Mesenchymal stem cell (in vitro differentiated cells and primary cell): ENCODE data around the gene UBE2E2.

ENCODE experiments used
- DNase-seq: peaks from one replicate; pipeline ENCODE4 v3.0.0-alpha.2; 2013
- H2AFZ ChIP-seq: one replicate; pipeline ENCODE4 v1.6.1; 2013; ENCODE audit warnings: low read depth, mild to moderate bottlenecking, control low read depth, inconsistent platforms, low read length, moderate library complexity
- H2AK5ac ChIP-seq: 2 replicates; pipeline ENCODE4 v1.6.1; 2013; ENCODE audit warnings: low read length, moderate library complexity, mild to moderate bottlenecking, inconsistent platforms; ENCODE audit not compliant: severe bottlenecking
- H2BK120ac ChIP-seq: one replicate; pipeline ENCODE4 v1.6.1; 2013; ENCODE audit warnings: low read depth, mild to moderate bottlenecking, inconsistent platforms, low read length, moderate library complexity
- H2BK12ac ChIP-seq, 2 experiments: one replicate each; pipeline ENCODE4 v1.6.1; 2013; ENCODE audit warnings: inconsistent platforms in 2 of 2, low read length in 2 of 2, mild to moderate bottlenecking in 2 of 2, moderate library complexity in 2 of 2, control low read depth in 1 of 2
- H2BK15ac ChIP-seq: one replicate; pipeline ENCODE4 v1.6.1; 2013; ENCODE audit warnings: mild to moderate bottlenecking, low read depth, inconsistent platforms; ENCODE audit not compliant: poor library complexity, severe bottlenecking
- H2BK5ac ChIP-seq: 2 replicates; pipeline ENCODE4 v1.6.1; 2013; ENCODE audit warnings: low read depth, mild to moderate bottlenecking, low read length, control low read depth, inconsistent platforms; ENCODE audit not compliant: poor library complexity, severe bottlenecking
- H3K14ac ChIP-seq, 2 experiments: one replicate each; pipeline ENCODE4 v1.6.1; 2013; ENCODE audit warnings: inconsistent platforms in 2 of 2, low read length in 2 of 2, control low read depth in 1 of 2, mild to moderate bottlenecking in 1 of 2, moderate library complexity in 1 of 2
- H3K18ac ChIP-seq, 2 experiments: one replicate each; pipeline ENCODE4 v1.6.1; 2013; ENCODE audit warnings: inconsistent platforms in 2 of 2, low read length in 2 of 2, control low read depth in 1 of 2, low read depth in 1 of 2, mild to moderate bottlenecking in 1 of 2
- H3K23ac ChIP-seq, 2 experiments: one replicate each; pipeline ENCODE4 v1.6.1; 2013; ENCODE audit warnings: inconsistent platforms in 2 of 2, low read length in 2 of 2, mild to moderate bottlenecking in 2 of 2, moderate library complexity in 2 of 2, control low read depth in 1 of 2
- H3K27ac ChIP-seq: 2 replicates; pipeline ENCODE4 v1.5.1; 2013; ENCODE audit warnings: mild to moderate bottlenecking, moderate library complexity, low read length, control low read depth, inconsistent platforms; ENCODE audit not compliant: poor library complexity, severe bottlenecking
- H3K27me3 ChIP-seq, 2 experiments: 2 replicates each; pipeline versions ENCODE4 v1.6.1 to v1.7.0; 2013; ENCODE audit warnings: low read length in 2 of 2, mild to moderate bottlenecking in 2 of 2, moderate library complexity in 2 of 2, control low read depth in 1 of 2, inconsistent platforms in 1 of 2; ENCODE audit not compliant: control insufficient read depth in 1 of 2, insufficient read depth in 1 of 2
- H3K36me3 ChIP-seq, 2 experiments: 2 replicates each; pipeline versions ENCODE4 v1.6.1 to v1.7.0; 2013; ENCODE audit warnings: low read length in 2 of 2, control low read depth in 1 of 2, inconsistent platforms in 1 of 2, low read depth in 1 of 2, mild to moderate bottlenecking in 1 of 2; ENCODE audit not compliant: insufficient read depth in 2 of 2, control insufficient read depth in 1 of 2
- H3K4ac ChIP-seq, 2 experiments: one replicate each; pipeline ENCODE4 v1.6.1; 2013; ENCODE audit warnings: inconsistent platforms in 2 of 2, low read length in 2 of 2, mild to moderate bottlenecking in 2 of 2, moderate library complexity in 2 of 2, control low read depth in 1 of 2, low read depth in 1 of 2
- H3K4me1 ChIP-seq: 2 replicates; pipeline ENCODE4 v1.6.1; 2013; ENCODE audit warnings: low read depth, low read length, control low read depth; ENCODE audit not compliant: control insufficient read depth, insufficient read depth
- H3K4me2 ChIP-seq: 2 replicates; pipeline ENCODE4 v1.6.1; 2013; ENCODE audit warnings: low read length, mild to moderate bottlenecking, inconsistent platforms; ENCODE audit not compliant: poor library complexity, severe bottlenecking
- H3K4me3 ChIP-seq, 2 experiments: 2 replicates each; pipeline versions ENCODE4 v1.5.1 to v1.7.0; 2013; ENCODE audit warnings: low read length in 2 of 2, mild to moderate bottlenecking in 2 of 2, control low read depth in 1 of 2, low read depth in 1 of 2; ENCODE audit not compliant: insufficient read depth in 1 of 2
- H3K79me1 ChIP-seq: replicated peaks from 2 replicates; pipeline ENCODE4 v1.6.1; 2013; ENCODE audit warnings: mild to moderate bottlenecking, control low read depth, low read length, inconsistent platforms; ENCODE audit not compliant: poor library complexity, severe bottlenecking
- H3K9ac ChIP-seq: 2 replicates; pipeline ENCODE4 v1.7.0; 2013; ENCODE audit warnings: mild to moderate bottlenecking, low read length, moderate library complexity
- H3K9me3 ChIP-seq: 2 replicates; pipeline ENCODE4 v1.7.0; 2013; ENCODE audit warnings: mild to moderate bottlenecking, low read length; ENCODE audit not compliant: control insufficient read depth
- H4K8ac ChIP-seq: one replicate; pipeline ENCODE4 v1.6.1; 2013; ENCODE audit warnings: inconsistent platforms, mild to moderate bottlenecking, low read length, moderate library complexity
- H4K91ac ChIP-seq: one replicate; pipeline ENCODE4 v1.6.1; 2013; ENCODE audit warnings: mild to moderate bottlenecking, low read length, inconsistent platforms
- WGBS: methylation state at CpG from one replicate; pipeline ENCODE4 v1.1.7; 2013; ENCODE audit warnings: mixed read lengths; 5-methylcytosine and 5-hydroxymethylcytosine counted together

UBE2E2 gene

GRCh38 chr3:23468203-23468602 lies 265.1 kb downstream of the UBE2E2 start:
- no peak overlapping the region for H3K23ac ChIP-seq
- WGBS = no CpG with 5 or more reads among the region's 1 CpG
- no peak overlapping the region for H2BK15ac ChIP-seq
- H3K9me3 ChIP-seq = no peaks in the 10 kb centered on the region
- no peak overlapping the region for H4K8ac ChIP-seq
- no peak overlapping the region for H2AFZ ChIP-seq
- H2BK5ac ChIP-seq = no peak overlapping the region
- no peaks in the 10 kb centered on the region for H3K36me3 ChIP-seq
- no peak overlapping the region for H3K4me2 ChIP-seq
- no peaks in the 10 kb centered on the region for H3K27me3 ChIP-seq
- H3K14ac ChIP-seq = no peak overlapping the region
- H3K9ac ChIP-seq = no peak overlapping the region
- DNase-seq = no peak
- peaks cover 16% of the 10 kb centered on the region for H3K79me1 ChIP-seq
- no peak overlapping the region for H3K4me3 ChIP-seq
- H2BK120ac ChIP-seq = no peak overlapping the region
- H3K27ac ChIP-seq = no peak overlapping the region
- no peak overlapping the region for H3K18ac ChIP-seq
- no peak overlapping the region for H2AK5ac ChIP-seq
- H2BK12ac ChIP-seq = no peak overlapping the region
- no peak overlapping the region for H4K91ac ChIP-seq
- H3K4ac ChIP-seq = no peak overlapping the region
- H3K4me1 ChIP-seq = no peaks in the 10 kb centered on the region

GRCh38 chr3:23474580-23475357 lies 271.6 kb downstream of the UBE2E2 start:
- Histone ChIP-seq H2AK5ac (no peak overlapping the region), H2BK12ac (no peak overlapping the region), H4K91ac (no peak overlapping the region), H3K23ac (no peak overlapping the region), H3K27ac (no peak overlapping the region), H3K4me2 (no peak overlapping the region), H3K18ac (no peak overlapping the region), H3K14ac (no peak overlapping the region), H3K4ac (no peak overlapping the region), H2BK120ac (no peak overlapping the region), H3K9ac (no peak overlapping the region), H2BK5ac (no peak overlapping the region), H3K4me1 (no peaks in the 10 kb centered on the region), H4K8ac (no peak overlapping the region), H3K27me3 (no peaks in the 10 kb centered on the region), H2BK15ac (no peak overlapping the region), H3K9me3 (peaks cover 4% of the 10 kb centered on the region), H3K4me3 (no peak overlapping the region), H3K79me1 (peaks cover 24% of the 10 kb centered on the region), H2AFZ (no peak overlapping the region), H3K36me3 (peaks cover 2% of the 10 kb centered on the region in 2 experiments)
- no peak for DNase-seq
- WGBS = 89% methylated on average over 4 of the region's 4 CpGs

GRCh38 chr3:23475446-23475845 lies 272.3 kb downstream of the UBE2E2 start:
- Histone ChIP-seq H2AFZ (no peak overlapping the region), H3K9me3 (peaks cover 6% of the 10 kb centered on the region), H3K27me3 (no peaks in the 10 kb centered on the region), H2BK5ac (no peak overlapping the region), H3K4me2 (no peak overlapping the region), H3K18ac (no peak overlapping the region), H2BK15ac (no peak overlapping the region), H3K4me3 (no peak overlapping the region), H4K91ac (no peak overlapping the region), H4K8ac (no peak overlapping the region), H3K27ac (no peak overlapping the region), H3K9ac (no peak overlapping the region), H3K23ac (no peak overlapping the region), H2AK5ac (no peak overlapping the region), H2BK12ac (no peak overlapping the region), H3K4me1 (peaks cover 3% of the 10 kb centered on the region), H2BK120ac (no peak overlapping the region), H3K14ac (no peak overlapping the region), H3K4ac (no peak overlapping the region), H3K79me1 (peaks cover 25% of the 10 kb centered on the region), H3K36me3 (peaks cover 2 to 8% of the 10 kb centered on the region in 2 experiments)
- no peak for DNase-seq
- WGBS = 98% methylated on average over 2 of the region's 2 CpGs

- Histone ChIP-seq H3K36me3 (peaks cover 2 to 8% of the 10 kb centered on the region in 2 experiments), H4K91ac (no peak overlapping the region), H3K27me3 (no peaks in the 10 kb centered on the region)
Measured at GRCh38 chr3:23479026-23479425, 275.9 kb downstream of the UBE2E2 start.

More at GRCh38 chr3:23479026-23479425, 275.9 kb downstream of the UBE2E2 start:
- DNase-seq = no peak
- WGBS = 91% methylated on average over 3 of the region's 3 CpGs
- H3K18ac ChIP-seq = no peak overlapping the region
- H3K79me1 ChIP-seq = peaks cover 27% of the 10 kb centered on the region
- no peak overlapping the region for H3K27ac ChIP-seq
- H3K14ac ChIP-seq = no peak overlapping the region
- H3K4me3 ChIP-seq = no peak overlapping the region
- H3K9ac ChIP-seq = no peak overlapping the region
- H2AK5ac ChIP-seq = no peak overlapping the region
- no peak overlapping the region for H3K4me2 ChIP-seq
- peaks cover 6% of the 10 kb centered on the region for H3K9me3 ChIP-seq
- peaks cover 3% of the 10 kb centered on the region for H3K4me1 ChIP-seq
- no peak overlapping the region for H2AFZ ChIP-seq
- no peak overlapping the region for H2BK120ac ChIP-seq
- no peak overlapping the region for H3K23ac ChIP-seq
- no peak overlapping the region for H2BK5ac ChIP-seq
- no peak overlapping the region for H2BK15ac ChIP-seq
- no peak overlapping the region for H4K8ac ChIP-seq
- H3K4ac ChIP-seq = no peak overlapping the region
- no peak overlapping the region for H2BK12ac ChIP-seq
